ENCODE data around the gene HYAL3. TPM values are rescaled to one million over a fixed set of nuclear protein-coding genes. Genes with fewer than 3 reads are reported as not detected.

HYAL3 gene
- total RNA-seq, 1 donor from 2014 or later, result 8.1 TPM

DNA sequence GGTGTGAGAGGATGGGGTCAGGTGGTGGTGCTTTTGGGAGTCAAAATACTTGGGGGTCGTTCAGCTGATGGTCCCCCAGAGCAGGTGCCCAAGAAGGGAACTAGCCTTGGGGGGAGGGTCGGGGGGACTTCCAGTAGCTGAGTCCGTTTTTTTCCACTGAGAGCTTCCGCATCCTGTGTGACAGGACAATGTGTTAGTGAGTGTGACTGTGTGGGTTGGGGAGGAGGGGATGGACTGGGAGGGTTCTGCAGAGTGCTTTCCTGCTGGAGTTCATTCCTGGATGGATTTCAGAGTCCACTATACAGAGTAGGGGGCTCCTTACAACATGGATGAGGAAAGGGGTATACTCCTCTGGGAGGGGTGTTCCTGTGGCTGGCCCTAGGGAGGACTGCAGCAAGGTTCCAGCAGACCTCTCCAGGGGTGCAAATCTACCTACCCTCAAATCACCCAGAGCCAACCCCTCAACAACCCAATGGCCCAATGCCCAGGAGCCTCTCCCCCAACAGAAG lies 23.9 kb upstream of the HYAL3 start:
- no peak for DNase-seq (ENCODE audit: extremely low spot score in 2 of 2)
- H3K4me3 ChIP-seq, result peak overlapping the region in 1 of 2 donors; percentile 72

DNA sequence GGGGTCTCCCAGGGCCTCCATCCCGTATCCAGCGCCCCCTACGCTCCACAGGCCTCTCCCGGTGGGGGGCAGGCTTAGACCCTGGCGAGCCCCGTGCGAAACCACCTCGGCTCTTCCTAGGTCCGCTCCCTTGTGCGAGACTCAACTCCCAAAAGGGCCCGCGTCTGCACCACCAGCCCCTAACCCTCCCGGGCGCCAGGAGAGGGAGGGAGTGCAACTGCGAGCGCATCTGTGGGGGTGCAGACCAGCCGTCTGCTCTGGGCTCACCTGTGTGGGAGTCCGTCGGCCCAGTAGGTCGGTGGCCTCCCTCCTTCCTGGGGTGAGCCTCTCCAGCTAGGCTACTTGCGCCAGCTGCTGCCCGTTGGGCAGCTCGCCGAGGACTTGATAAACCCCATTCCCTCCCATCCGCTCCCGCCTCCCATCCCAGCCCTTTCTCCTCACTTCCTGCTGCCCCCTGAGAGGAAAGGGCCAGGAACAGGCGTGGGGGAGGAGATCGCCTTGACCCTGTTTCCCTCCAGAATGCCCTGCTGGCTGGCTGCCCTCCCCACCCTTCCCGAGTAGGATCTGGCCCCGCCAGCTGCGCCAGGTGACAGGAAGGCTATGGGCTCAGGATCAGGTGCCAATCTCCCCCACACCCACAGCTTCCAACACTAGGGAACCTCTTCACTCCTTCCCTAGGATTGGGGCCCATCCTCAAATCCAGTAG lies 23.3 kb upstream of the HYAL3 start, which contains the start of gene HYAL2:
HYAL2 (minus strand) TSS at position 360 of the 706 bp plus-strand sequence. CDS start 2,256 bp downstream, outside the sequence.
- Histone ChIP-seq H3K9me3 (no peaks in the 10 kb centered on the region), H3K27ac (peak within 1 kb of the TSS; percentile 90), H3K4me1 (peaks cover 57% of the 10 kb centered on the region), H3K36me3 (peaks cover 0 to 20% of the 10 kb centered on the region in 2 donors), H3K27me3 (no peaks in the 10 kb centered on the region), H3K4me3 (peak within 1 kb of the TSS; percentile 72 to 97)
- TF ChIP-seq POLR2A (IDR thresholded peaks at IDR 0.05) (no peak), POLR2AphosphoS5 (IDR thresholded peaks at IDR 0.05; ENCODE audit: insufficient read depth in 1 of 2, low read depth in 1 of 2) (peak in 1 of 2 donors; percentile 47)
- TF ChIP-seq, protein P1, sequence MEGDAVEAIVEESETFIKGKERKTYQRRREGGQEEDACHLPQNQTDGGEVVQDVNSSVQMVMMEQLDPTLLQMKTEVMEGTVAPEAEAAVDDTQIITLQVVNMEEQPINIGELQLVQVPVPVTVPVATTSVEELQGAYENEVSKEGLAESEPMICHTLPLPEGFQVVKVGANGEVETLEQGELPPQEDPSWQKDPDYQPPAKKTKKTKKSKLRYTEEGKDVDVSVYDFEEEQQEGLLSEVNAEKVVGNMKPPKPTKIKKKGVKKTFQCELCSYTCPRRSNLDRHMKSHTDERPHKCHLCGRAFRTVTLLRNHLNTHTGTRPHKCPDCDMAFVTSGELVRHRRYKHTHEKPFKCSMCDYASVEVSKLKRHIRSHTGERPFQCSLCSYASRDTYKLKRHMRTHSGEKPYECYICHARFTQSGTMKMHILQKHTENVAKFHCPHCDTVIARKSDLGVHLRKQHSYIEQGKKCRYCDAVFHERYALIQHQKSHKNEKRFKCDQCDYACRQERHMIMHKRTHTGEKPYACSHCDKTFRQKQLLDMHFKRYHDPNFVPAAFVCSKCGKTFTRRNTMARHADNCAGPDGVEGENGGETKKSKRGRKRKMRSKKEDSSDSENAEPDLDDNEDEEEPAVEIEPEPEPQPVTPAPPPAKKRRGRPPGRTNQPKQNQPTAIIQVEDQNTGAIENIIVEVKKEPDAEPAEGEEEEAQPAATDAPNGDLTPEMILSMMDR (IDR thresholded peaks at IDR 0.05), result no peak
- intact Hi-C loops (cut with DNase I), result loop anchor here (2.0 to 5.0 kb wide), 2 partner anchors 24 to 65 kb away; partner anchors contain the start of genes HYAL3 and NAA80
- no peak for DNase-seq (ENCODE audit: extremely low spot score in 2 of 2)

More for the DNA sequence above, 23.9 kb upstream of the HYAL3 start:
- Histone ChIP-seq H3K36me3 (peaks cover 0 to 16% of the 10 kb centered on the region in 2 donors), H3K27me3 (no peaks in the 10 kb centered on the region), H3K27ac (peak overlapping the region; percentile 90), H3K9me3 (no peaks in the 10 kb centered on the region), H3K4me1 (peaks cover 54% of the 10 kb centered on the region)
- intact Hi-C loops (cut with DNase I), result loop anchor here (2.0 to 5.0 kb wide), 2 partner anchors 24 to 66 kb away; partner anchors contain the start of genes HYAL3 and NAA80
- no peak for TF ChIP-seq POLR2AphosphoS5 (IDR thresholded peaks at IDR 0.05; ENCODE audit: insufficient read depth in 1 of 2, low read depth in 1 of 2)
- no peak for TF ChIP-seq POLR2A (IDR thresholded peaks at IDR 0.05)
- TF ChIP-seq, protein P1 (IDR thresholded peaks at IDR 0.05), result no peak

DNA sequence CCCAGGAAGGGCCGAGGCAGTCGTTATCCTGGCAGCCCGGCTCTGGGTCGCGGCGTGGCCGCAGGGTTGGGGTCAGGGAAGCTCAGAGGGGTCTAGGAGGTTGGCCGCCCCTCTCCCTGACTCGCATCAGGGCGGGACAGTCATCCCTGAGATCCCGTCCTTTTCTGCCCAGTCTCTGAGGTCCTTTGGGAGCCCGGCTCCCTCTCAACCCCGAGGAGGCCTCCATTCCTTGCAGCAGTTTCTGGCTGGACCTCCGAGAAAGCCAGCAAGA lies 22.8 kb upstream of the HYAL3 start:
- Histone ChIP-seq H3K9me3 (no peaks in the 10 kb centered on the region), H3K4me1 (peaks cover 57% of the 10 kb centered on the region), H3K4me3 (peak overlapping the region; percentile 72 to 97), H3K27ac (peak overlapping the region; percentile 90), H3K36me3 (peaks cover 0 to 20% of the 10 kb centered on the region in 2 donors), H3K27me3 (no peaks in the 10 kb centered on the region)
- TF ChIP-seq POLR2AphosphoS5 (IDR thresholded peaks at IDR 0.05; ENCODE audit: insufficient read depth in 1 of 2, low read depth in 1 of 2) (no peak), POLR2A (IDR thresholded peaks at IDR 0.05) (no peak)
- TF ChIP-seq, protein P1 (IDR thresholded peaks at IDR 0.05), result no peak
- DNase-seq (ENCODE audit: extremely low spot score in 2 of 2), result no peak
- intact Hi-C loops (cut with DNase I), result loop anchor here (2.0 to 5.0 kb wide), 2 partner anchors 23 to 65 kb away; partner anchors contain the start of genes HYAL3 and NAA80

DNA sequence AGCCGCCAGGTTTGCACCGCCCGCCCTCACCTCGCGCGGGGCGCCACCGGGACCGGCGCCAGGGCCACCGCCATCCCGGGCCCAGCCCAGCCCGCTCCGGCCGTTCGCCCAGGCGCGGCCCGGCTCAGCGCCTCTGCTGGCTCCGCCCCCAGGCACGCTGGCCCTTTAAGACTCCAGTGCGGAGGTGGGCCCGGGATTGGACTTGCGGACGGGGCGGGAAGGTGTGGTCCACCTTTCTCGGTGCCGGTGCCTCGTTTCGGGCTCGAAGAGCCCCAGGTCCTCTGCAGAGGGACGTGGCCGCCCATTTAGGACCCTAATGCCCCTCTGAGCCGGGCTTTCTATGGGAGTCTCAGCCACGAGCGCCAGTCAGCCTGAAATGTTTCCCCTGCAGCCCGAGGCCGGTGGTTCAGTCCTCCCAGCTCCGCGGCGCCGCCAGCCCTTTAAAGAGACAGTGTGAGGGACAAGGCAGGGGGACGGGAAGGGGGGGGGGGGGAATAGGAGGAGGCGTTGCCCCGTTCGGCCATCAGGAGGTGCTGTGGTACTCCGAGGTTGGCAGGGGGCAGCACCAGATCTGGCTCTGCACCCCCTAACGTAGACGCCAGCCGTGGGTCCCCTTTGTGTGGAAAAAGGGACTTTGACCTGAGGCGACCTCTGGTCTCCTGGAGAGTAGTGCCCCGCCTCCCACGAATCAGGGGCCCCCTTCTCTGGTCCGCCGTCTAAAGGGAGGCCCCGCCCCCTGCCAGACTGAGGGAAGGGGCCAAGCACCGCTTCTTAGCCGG lies 22.3 kb upstream of the HYAL3 start:
- Histone ChIP-seq H3K27ac (peak overlapping the region; percentile 90), H3K9me3 (no peaks in the 10 kb centered on the region), H3K27me3 (no peaks in the 10 kb centered on the region), H3K4me1 (peaks cover 59% of the 10 kb centered on the region), H3K36me3 (peaks cover 0 to 20% of the 10 kb centered on the region in 2 donors), H3K4me3 (peak overlapping the region; percentile 72 to 97)
- TF ChIP-seq POLR2A (IDR thresholded peaks at IDR 0.05), result no peak
- TF ChIP-seq, protein P1 (IDR thresholded peaks at IDR 0.05), result peak in 1 of 3 experiments; percentile 39
- TF ChIP-seq POLR2AphosphoS5 (IDR thresholded peaks at IDR 0.05; ENCODE audit: insufficient read depth in 1 of 2, low read depth in 1 of 2), result peak; percentile 56 to 76
- intact Hi-C loops (cut with DNase I), result loop anchor here (2.0 to 5.0 kb wide), 2 partner anchors 23 to 64 kb away; partner anchors contain the start of genes HYAL3 and NAA80
- DNase-seq (ENCODE audit: extremely low spot score in 2 of 2), result no peak

Measured in vagina (tissue), 2 donors.